GM21717 (cell line): Measurements from ENCODE around the gene VRK3.
A peak's percentile ranks its signal among the peaks of the same experiment; 100 is the strongest.

Source experiments
- ATAC-seq: cut with Tn5 transposase; IDR thresholded peaks from one replicate; pipeline ENCODE4 v1.9.1; 2021; ENCODE audit warnings: mild to moderate bottlenecking, moderate library complexity; ENCODE audit not compliant: unreplicated experiment

The VRK3 gene

GRCh38 chr19:49933643-49934042 lies 91.5 kb downstream of the VRK3 start:
- no peak for ATAC-seq

- ATAC-seq: no peak
Measured at GRCh38 chr19:49932731-49933131, 92.4 kb downstream of the VRK3 start.

- no peak for ATAC-seq
Measured at GRCh38 chr19:49932041-49932451, 93.1 kb downstream of the VRK3 start.

GRCh38 chr19:49931293-49932040 lies 93.7 kb downstream of the VRK3 start:
- no peak for ATAC-seq

GRCh38 chr19:49930483-49931011 lies 94.6 kb downstream of the VRK3 start:
- no peak for ATAC-seq

- ATAC-seq: peak; percentile 45
Measured at GRCh38 chr19:49929611-49930482, 95.3 kb downstream of the VRK3 start.

- peak; percentile 38 for ATAC-seq
Measured at GRCh38 chr19:49929121-49929610, 96.0 kb downstream of the VRK3 start, which contains the start of the genes ATF5 and NUP62. Gene ATF5 (plus strand): TSS chr19:49929205. CDS start chr19:49930851, 1,646 bp downstream. Gene NUP62 (minus strand): TSS chr19:49929504. CDS start chr19:49909807, 19,697 bp downstream.

GRCh38 chr19:49927526-49928264 lies 97.5 kb downstream of the VRK3 start:
- no peak for ATAC-seq

GRCh38 chr19:49926515-49926914 lies 98.7 kb downstream of the VRK3 start:
- no peak for ATAC-seq
